Adrenal gland (tissue), 5 donors: ENCODE data around the gene SOX1.

Experiments
- POLR2A ChIP-seq, 2 donors: fragments of 450-650 bp; IDR thresholded peaks; one replicate each; pipeline ENCODE4 v1.6.1; 2017; ENCODE audit warnings: antibody characterized with exemption in 2 of 2, mild to moderate bottlenecking in 2 of 2, moderate library complexity in 1 of 2
- TF ChIP-seq, protein P1 (sequence below), 6 experiments: fragments of 450-650 bp in 4 of 6; fragments of 200-600 bp in 2 of 6; sonication (generic) in 1 of 6; IDR thresholded peaks; 1 replicate in 5 of 6; 2 replicates in 1 of 6; pipeline versions ENCODE4 v1.5.1 to v1.8.0; 2016 to 2021; ENCODE audit warnings: antibody characterized with exemption in 6 of 6, mild to moderate bottlenecking in 2 of 6, moderate library complexity in 1 of 6
- donor health status: DM: no; HTN: no; CAD: no.

DNA sequence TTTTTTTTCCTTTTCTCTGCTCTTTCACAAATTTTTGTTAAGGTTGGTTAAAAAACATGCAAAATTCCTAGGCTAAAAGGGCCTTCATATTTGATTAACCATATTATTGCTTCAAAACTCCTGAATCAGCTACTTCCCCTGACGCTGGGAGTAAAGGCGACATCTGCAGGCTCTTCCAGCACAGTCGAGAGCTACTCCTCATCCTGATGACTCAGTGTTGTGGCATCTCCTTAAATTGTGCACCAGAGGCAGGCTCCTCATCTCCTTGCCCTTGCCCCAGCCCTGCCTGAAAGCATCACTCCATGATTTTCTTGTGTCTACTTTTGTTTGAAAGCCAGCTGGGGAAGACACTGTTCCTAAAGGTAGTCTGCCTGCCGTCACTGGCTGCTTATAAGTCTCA is 24.5 kb upstream of the SOX1 start:
- TF ChIP-seq, protein P1, sequence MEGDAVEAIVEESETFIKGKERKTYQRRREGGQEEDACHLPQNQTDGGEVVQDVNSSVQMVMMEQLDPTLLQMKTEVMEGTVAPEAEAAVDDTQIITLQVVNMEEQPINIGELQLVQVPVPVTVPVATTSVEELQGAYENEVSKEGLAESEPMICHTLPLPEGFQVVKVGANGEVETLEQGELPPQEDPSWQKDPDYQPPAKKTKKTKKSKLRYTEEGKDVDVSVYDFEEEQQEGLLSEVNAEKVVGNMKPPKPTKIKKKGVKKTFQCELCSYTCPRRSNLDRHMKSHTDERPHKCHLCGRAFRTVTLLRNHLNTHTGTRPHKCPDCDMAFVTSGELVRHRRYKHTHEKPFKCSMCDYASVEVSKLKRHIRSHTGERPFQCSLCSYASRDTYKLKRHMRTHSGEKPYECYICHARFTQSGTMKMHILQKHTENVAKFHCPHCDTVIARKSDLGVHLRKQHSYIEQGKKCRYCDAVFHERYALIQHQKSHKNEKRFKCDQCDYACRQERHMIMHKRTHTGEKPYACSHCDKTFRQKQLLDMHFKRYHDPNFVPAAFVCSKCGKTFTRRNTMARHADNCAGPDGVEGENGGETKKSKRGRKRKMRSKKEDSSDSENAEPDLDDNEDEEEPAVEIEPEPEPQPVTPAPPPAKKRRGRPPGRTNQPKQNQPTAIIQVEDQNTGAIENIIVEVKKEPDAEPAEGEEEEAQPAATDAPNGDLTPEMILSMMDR (IDR thresholded peaks at IDR 0.05) = no peak
- TF ChIP-seq POLR2A (IDR thresholded peaks at IDR 0.05) = no peak
